Measurements from ENCODE around the gene CCNE1.
A peak's percentile ranks its signal among the peaks of the same experiment; 100 is the strongest.

Gene CCNE1

DNA sequence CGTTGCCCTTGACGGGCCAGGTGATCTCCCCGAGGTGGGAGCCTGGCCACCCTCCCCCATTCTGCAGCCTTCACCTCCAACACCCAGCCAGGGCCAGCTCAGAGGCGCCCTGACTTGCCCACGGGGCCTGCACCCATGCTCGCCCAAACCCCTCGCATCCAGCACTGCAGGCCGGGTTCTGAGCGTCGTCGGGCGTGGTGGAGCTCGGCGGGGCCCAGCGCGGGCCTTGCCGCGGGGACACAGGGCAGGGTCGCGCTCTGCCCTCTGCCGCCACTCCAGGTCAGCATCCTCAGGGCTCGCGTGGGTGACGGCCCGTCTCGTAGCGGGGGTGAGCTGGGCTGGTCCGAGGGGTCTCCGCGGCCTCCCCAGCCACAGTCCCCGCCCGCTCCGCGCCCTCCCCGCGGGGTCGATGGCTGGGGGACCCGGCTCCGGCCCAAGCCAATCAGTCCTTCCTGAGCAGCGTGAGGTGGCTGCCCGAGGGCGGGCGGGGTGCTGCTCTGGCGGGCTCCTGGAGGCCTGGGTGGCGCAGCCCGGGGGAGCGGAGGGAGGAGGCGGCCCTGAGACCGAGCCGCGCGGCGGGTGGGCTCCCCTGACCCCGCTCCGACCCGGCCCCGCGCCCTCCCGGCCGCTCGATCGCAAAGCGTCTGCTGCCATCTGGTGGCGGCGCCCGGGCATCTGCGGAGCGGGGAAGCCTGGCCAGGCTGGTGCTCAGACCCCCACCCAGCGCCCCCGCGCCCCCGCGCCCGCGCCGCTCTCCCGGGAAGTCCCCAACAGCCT is 61.4 kb downstream of the CCNE1 start:
- peak overlapping the region; percentile 80 for H3K4me3 ChIP-seq (ENCODE audit: low read depth, low read length)
- H3K36me3 ChIP-seq: no peaks in the 10 kb centered on the region
- peak; percentile 74 for DNase-seq
- H3K27ac ChIP-seq: peak overlapping the region; percentile 70
- no peaks in the 10 kb centered on the region for H3K27me3 ChIP-seq (ENCODE audit: insufficient read depth, low read depth, severe bottlenecking)
- TF ChIP-seq, protein P1, sequence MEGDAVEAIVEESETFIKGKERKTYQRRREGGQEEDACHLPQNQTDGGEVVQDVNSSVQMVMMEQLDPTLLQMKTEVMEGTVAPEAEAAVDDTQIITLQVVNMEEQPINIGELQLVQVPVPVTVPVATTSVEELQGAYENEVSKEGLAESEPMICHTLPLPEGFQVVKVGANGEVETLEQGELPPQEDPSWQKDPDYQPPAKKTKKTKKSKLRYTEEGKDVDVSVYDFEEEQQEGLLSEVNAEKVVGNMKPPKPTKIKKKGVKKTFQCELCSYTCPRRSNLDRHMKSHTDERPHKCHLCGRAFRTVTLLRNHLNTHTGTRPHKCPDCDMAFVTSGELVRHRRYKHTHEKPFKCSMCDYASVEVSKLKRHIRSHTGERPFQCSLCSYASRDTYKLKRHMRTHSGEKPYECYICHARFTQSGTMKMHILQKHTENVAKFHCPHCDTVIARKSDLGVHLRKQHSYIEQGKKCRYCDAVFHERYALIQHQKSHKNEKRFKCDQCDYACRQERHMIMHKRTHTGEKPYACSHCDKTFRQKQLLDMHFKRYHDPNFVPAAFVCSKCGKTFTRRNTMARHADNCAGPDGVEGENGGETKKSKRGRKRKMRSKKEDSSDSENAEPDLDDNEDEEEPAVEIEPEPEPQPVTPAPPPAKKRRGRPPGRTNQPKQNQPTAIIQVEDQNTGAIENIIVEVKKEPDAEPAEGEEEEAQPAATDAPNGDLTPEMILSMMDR (IDR thresholded peaks at IDR 0.05; ENCODE audit: low read depth, low read length): peak; percentile 73
- H3K9me3 ChIP-seq (ENCODE audit: severe bottlenecking): no peaks in the 10 kb centered on the region

Measured in WERI-Rb-1 (cell line).